ENCODE data around the gene DMC1. TPM values are rescaled to one million over a fixed set of nuclear protein-coding genes. Genes with fewer than 3 reads are reported as not detected.

Gene DMC1
- total RNA-seq, 1 donor from 2014 or later: 12.3 TPM

DNA sequence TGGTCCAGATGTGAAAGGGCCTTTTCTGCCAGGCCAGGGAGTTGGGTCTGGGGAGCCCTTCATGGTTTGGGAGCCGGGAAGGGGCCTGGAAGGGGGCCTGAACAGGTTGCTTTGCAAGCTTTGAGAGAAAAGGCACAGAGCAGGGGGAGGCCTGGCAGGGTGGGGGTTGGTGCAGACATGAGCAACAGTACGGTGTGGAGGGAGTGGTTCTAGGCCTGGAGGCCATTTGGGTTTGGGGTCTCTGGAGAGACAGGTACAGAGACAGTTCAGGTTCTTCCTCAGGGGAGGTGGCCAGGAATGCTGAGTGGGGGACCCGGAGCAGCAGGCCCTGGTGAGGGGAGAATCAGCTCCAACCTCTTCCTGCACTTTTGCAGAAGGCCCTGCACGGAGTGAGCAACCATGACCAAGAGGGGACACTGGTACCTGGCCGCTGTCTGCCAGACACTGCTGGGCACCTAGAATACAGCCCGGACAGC, 100.6 kb downstream of the DMC1 start:
- DNase-seq (ENCODE audit: extremely low spot score in 2 of 2): no peak
- H3K9me3 ChIP-seq: no peaks in the 10 kb centered on the region
- H3K27me3 ChIP-seq: no peaks in the 10 kb centered on the region
- H3K4me1 ChIP-seq: peaks cover 19% of the 10 kb centered on the region
- TF ChIP-seq POLR2AphosphoS5 (IDR thresholded peaks at IDR 0.05; ENCODE audit: insufficient read depth in 1 of 2, low read depth in 1 of 2): no peak
- TF ChIP-seq, protein P1, sequence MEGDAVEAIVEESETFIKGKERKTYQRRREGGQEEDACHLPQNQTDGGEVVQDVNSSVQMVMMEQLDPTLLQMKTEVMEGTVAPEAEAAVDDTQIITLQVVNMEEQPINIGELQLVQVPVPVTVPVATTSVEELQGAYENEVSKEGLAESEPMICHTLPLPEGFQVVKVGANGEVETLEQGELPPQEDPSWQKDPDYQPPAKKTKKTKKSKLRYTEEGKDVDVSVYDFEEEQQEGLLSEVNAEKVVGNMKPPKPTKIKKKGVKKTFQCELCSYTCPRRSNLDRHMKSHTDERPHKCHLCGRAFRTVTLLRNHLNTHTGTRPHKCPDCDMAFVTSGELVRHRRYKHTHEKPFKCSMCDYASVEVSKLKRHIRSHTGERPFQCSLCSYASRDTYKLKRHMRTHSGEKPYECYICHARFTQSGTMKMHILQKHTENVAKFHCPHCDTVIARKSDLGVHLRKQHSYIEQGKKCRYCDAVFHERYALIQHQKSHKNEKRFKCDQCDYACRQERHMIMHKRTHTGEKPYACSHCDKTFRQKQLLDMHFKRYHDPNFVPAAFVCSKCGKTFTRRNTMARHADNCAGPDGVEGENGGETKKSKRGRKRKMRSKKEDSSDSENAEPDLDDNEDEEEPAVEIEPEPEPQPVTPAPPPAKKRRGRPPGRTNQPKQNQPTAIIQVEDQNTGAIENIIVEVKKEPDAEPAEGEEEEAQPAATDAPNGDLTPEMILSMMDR (IDR thresholded peaks at IDR 0.05): no peak
- no peak for TF ChIP-seq POLR2A (IDR thresholded peaks at IDR 0.05)
- no peaks in the 10 kb centered on the region for H3K36me3 ChIP-seq
- no peak overlapping the region for H3K27ac ChIP-seq
- intact Hi-C loops (cut with DNase I): no loop called here
- no peak overlapping the region for H3K4me3 ChIP-seq

Other genes with a start within 250 kb of the DMC1 start
- not detected for gene KCNJ4, start 115.0 kb downstream of the DMC1 start, total RNA-seq
- gene KDELR3, start 102.1 kb downstream of the DMC1 start, total RNA-seq: 3.9 TPM
- 1,042 TPM for gene DDX17, start 63.9 kb downstream of the DMC1 start, total RNA-seq
- gene FAM227A, start 86.2 kb upstream of the DMC1 start, total RNA-seq: 0.25 TPM
- gene CBY1, start 86.5 kb upstream of the DMC1 start, total RNA-seq: 11.8 TPM
- gene TOMM22, start 111.8 kb upstream of the DMC1 start, total RNA-seq: 21.1 TPM
- 106 TPM for gene JOSD1, start 130.8 kb upstream of the DMC1 start, total RNA-seq
- gene GTPBP1, start 135.8 kb upstream of the DMC1 start, total RNA-seq: 69.5 TPM
- gene SUN2, start 185.8 kb upstream of the DMC1 start, total RNA-seq: 258 TPM
- 14.7 TPM for gene DNAL4, start 224.0 kb upstream of the DMC1 start, total RNA-seq

Measured in vagina (tissue), 2 donors.